Activated T-cell treated with anti-CD3 and anti-CD28 coated beads, Interleukin-2, amount 50 U/mL, for 1 hour (primary cell): ENCODE data around the gene CHURC1.
A peak's percentile ranks its signal among the peaks of the same experiment; 100 is the strongest.

Experiments
- DNase-seq: peaks from one replicate; pipeline ENCODE4 v3.0.0-alpha.2; 2020

CHURC1 gene

GRCh38 chr14:64914237-64915028 lies at the start of gene CHURC1:
Gene CHURC1 (plus strand): TSS chr14:64914455. CDS start chr14:64914496, 41 bp downstream.
- peak; percentile 95 for DNase-seq

- no peak for DNase-seq
Observed at GRCh38 chr14:64865109-64865508, 49.1 kb upstream of the CHURC1 start.

DNA sequence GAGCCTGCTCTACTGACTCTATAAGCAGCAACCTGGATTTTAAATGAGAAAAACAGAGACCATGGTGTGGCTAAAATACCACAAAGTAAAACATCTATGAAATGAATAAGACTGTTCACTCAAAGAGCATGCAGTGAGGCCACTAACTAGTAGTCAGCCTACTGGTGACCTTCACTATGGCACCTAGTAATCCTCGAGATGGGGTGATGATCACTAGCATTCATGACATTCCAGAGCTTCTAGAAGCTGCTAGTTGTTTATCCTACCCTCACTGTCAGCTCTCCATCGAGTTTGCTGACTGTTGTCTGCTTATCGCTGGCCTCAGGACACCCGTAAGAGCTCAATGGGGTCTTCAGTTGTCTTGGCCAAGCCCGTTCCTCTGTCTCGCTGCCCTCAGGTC lies 48.3 kb upstream of the CHURC1 start:
- DNase-seq = no peak

- DNase-seq = no peak
Observed at GRCh38 chr14:64867182-64867581, 47.1 kb upstream of the CHURC1 start.

DNA sequence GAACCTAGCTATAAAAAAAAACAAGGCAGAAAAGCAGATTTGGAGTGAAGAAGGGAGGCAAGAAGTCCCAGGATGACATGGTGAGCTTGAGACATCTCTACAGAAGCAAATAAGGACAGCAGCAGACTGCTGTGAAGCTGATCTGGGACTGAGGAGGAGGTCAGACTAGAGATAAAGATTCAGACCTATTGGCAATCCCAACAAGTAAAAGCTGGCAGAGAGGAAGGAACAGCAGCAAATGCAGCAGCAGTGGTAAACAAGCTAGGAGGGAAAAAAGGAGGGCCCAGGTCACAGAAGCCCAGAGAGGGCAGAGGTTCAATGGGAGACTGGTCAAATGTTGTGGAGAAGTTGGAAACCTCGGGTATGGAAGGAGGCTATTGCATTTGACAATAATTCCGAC lies 45.9 kb upstream of the CHURC1 start:
- no peak for DNase-seq

DNA sequence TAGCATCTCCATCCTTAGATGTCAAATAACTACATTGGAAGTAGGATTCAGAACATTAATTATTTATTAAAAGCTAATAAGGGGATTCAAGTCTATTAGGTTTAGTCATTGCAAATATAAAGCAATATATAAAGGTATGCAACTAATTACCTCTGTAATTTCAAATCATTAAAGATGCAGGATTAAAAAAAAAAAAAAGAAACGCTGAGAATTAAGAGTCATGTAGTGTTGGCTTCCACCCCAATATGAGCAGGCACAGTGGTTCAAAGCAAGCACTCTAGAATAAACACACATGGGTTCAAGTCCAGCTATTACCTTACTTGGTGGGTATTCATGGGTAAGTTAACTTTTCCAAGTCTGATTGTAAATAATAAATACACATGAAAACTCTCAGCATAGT lies 45.4 kb upstream of the CHURC1 start:
- DNase-seq = no peak

DNA sequence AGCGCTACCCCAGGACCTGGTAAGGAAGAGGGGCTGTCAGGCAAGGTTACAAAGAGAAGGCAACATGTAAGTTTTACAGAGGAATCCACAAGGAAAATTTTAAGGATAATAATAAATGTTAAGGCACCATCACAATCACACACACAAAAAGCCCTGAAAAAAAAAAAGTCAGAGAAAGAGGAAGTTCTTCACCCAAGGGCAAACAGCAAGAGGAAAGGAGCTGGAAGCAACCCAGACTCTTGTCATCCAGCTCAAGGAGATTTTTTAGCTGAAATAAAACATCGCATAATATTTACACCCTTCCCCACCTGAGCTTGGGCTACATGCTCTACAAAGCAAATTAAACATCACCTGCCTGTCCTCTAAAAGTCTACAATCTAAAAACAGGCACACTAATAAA lies 44.1 kb upstream of the CHURC1 start:
- DNase-seq = no peak

DNA sequence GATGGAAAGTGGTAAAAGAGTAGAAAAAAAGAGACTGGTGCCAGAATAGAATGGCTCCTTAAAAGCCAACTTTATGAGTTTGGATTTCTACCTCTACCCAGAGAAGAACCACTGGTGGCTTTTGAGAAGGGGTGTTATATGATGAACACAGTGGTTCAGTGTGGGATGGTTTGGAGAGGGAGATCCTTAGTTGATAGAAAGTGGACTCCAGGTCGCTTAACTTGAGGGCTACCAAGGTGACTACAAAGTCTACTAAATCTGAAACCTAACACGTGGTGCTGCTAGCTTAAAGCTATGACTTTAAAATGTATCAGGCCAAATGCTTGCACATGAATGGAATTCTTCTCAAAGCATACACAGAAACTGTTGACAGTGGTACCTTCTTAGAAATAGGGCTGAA lies 42.9 kb upstream of the CHURC1 start:
- DNase-seq = no peak

DNA sequence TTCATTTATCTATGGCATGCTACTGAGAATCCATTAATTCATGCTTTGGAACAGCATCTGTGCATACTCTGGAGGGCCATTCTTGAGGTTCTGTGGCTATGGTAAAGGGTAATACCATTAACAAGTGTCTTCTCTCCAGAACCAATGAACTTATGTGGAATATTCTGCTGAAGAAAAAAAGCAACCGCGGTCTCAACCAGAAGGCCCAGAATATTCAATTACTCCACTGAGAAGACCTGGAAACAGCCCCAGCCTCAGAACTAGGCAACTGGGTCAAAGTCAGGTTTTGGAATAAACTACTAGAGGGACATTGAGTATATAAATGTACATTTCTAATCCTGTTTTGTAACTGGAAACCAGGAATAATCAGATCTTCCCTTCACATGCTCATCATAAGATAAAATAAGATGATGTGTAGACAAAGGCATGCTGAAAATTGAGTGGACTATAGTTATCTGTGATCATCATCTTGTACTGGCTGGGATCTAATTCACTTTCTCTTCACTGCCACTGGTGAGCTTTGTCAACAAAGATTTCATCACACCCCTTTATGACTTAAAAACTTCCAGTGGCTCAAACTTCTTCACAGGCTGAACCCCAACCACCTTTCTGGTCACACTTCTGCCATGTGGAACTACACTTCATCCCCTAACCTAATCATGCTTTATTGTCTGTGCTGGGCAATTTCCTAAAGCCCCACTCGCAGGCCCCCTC lies 40.6 kb upstream of the CHURC1 start:
- DNase-seq = no peak

GRCh38 chr14:64875350-64875749 lies 38.9 kb upstream of the CHURC1 start:
- no peak for DNase-seq

- DNase-seq = no peak
Observed at GRCh38 chr14:64877846-64878245, 36.4 kb upstream of the CHURC1 start.

DNA sequence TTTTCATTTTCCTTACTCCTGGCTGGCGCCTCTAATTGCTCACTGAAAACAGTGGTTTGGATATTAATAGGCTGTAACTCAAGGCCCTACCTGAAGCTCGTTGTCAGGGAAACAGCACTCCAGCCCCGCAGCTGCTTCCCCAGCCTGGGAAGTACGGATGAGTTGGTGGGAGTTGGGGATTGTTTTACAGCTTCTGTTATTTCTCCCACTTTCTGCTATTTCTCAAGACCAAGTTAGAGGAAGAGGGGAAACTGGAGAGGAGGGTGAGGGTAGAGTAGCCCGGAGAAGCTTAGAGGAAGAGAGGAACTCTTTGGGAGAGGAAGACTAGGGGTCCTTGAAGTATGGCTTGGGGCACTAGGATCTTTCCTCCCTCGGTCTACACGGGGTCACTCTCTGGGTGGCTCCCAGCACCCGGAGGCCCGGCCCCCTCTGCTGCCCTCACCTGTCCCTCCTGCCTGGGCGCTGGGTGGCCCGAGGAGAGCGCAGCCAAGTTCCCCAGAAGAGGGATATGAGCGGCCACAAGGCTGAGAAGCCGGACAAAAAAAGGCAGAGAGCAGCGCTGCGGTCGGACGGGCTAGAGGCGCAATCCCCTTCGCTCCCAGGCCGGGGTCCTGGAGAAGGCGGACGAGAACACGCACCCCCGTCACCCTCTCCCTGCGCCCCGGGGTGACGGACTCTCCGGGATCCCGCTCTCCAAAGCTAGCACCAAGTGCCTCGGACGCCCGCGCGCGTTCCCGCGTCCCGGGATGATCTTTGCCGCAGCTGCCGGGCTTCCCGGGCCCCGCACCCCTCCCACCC lies 35.2 kb upstream of the CHURC1 start:
- no peak for DNase-seq

- peak; percentile 70 for DNase-seq
Observed at GRCh38 chr14:64879635-64880220, 34.5 kb upstream of the CHURC1 start, which contains the start of gene SPTB. Gene SPTB (minus strand): TSS chr14:64879907. CDS start chr14:64823094, 56,813 bp downstream.

DNA sequence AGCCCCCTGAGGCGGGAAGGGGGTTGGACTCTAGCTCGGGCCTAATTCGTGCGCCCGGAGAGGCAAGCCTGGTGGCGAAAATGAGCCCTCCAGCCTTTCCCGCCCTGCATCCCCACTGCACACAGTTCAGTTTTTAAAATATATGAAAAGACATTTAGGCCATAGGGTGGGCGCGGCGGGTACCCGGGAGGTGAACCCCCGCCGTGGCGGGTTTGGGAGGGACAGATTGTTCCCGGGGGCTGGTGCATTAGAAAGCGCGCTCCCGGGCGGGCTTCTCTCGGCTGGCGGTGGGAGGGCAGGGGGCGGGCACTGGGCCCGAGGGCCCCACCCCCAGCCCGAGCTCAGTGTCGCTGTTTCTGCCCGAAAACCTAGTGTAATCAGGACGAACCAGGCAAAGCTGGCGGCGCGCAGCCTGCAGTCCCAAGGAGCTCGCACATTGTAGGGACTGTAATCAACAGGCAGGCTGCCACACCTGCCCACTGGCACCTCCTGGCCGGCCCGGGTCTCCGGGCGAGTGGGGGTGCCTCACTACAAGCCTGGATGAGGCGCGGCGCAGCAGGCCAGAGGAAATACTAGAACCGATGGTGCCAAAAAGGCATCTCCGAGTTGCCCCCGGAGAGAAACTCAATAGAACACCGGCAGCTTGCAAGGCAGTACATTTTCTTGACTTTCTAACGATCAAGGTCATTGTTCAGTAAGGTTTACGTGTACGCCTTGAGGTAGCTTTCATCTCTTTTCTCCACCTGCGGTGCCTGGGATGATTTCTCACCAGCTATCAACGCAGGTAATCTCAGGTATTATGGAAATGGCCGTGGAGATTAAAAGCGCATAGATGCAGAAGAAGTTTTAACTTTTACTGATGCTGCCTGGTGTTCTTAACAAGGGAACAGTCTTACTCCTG lies 33.8 kb upstream of the CHURC1 start:
- DNase-seq = peak; percentile 73

DNA sequence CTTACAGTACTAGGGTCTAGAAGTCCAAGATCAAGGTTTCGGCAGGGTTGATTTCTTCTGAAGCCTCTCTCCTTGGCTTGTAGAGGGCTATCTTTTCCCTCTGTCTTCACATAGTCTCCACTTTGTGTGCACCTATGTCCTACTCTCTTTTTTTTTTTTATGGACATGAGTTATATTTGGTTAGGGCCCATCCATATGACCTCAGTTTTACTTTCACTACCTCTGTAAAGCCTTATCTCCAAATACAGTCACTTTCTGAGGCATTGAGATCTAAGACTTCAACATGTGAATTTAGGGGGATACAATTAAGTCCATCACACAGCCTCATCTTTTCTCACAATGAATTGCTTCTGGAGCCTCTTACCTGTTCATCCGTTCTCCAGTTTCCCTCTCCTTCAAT lies 28.7 kb upstream of the CHURC1 start:
- no peak for DNase-seq

GRCh38 chr14:64889352-64889751 lies 24.9 kb upstream of the CHURC1 start:
- DNase-seq = no peak

DNA sequence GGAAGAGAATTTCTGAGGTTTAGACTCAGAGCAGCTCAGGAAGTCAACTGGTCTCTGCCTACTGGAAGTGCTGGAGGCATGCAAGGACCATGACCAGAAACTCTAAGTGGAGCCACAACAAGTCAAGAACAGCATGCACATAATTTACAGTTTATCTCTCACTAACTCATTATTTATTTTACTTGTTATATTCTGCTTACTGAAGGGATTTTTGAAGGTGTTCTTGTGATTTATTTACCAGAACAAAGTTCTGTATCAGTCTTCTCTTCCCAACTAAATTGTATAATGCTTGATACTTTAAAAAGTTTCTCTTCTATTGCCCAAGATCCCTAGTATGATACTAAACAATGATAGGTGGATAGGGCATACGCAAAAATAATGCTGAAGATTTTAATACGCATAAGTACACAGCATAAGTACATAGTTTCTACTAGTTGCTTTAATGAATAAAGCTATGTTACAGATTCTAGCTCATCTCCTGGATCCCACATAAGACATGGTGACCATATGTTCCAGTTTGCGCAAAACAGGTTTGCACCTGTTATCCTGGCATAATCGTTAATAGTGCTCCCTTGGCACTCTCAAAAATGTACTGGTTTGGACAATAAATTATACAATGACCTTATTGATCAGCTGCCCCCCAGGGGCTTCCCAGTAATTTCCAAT lies 22.9 kb upstream of the CHURC1 start:
- DNase-seq = no peak

DNA sequence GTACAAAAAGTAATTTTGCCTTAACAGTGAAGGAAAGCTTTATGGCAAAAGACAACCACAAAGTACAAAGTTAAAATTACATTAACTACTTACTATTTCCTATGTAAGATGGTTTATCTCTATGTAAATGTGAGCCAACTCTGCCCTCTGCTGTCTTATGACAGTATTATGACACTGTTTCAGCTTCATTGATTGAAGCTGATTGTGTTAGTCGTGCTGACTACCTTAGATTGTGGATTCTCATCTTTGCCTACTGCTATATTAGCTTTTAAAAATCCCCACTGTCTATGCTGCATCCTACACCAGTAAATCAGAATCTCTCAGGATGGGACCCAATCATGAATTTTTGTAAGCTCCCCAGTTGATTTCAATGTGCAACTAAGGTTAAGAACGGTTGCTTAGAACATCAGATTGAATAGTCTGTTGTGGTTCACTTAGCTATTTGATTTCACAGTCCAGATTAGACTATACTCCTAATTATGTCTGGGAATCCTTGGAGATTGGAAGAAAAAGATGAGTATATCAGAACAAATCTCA lies 22.3 kb upstream of the CHURC1 start:
- no peak for DNase-seq

DNA sequence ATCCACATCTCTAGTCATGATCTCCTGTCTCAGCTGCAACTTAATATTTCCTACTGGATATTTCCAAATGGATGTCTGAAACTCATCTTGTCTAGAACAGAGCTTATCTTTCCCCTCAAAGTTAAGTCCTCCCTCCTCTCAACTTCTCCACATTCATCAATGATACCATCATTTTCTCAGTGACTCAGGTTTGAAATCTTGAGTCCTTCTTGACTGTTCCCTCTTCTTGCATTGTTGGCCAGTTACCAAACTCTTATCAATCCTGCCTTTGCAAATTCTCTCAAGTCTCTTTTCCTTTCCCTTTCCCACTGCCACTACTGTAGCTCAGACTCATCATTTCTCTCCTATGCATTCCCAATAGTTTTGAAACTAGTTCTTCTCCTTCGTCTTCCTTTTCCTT lies 14.3 kb upstream of the CHURC1 start:
- no peak for DNase-seq

- no peak for DNase-seq
Observed at GRCh38 chr14:64906022-64906421, 8.2 kb upstream of the CHURC1 start.

- DNase-seq = no peak
Observed at GRCh38 chr14:64910847-64911495, 3.3 kb upstream of the CHURC1 start.
